Fibroblast of skin of right biceps (primary cell): ENCODE measurements around the gene SLC25A51.
"Not testable (repeated sequence)": the region's sequence is repeated elsewhere in the genome, so short reads cannot be mapped to it uniquely, and the experiment has no call there.

ENCODE experiments used
- DNase-seq: peaks from one replicate; pipeline ENCODE4 v3.0.0-alpha.2; 2013

SLC25A51 gene

GRCh38 chr9:37902131-37902530, 1.8 kb downstream of the SLC25A51 start:
- no peak for DNase-seq

GRCh38 chr9:37899041-37899440, 4.9 kb downstream of the SLC25A51 start:
- peak; percentile 54 for DNase-seq

GRCh38 chr9:37897665-37898064, 6.3 kb downstream of the SLC25A51 start:
- peak; percentile 19 for DNase-seq

GRCh38 chr9:37892063-37892462, 11.9 kb downstream of the SLC25A51 start:
- DNase-seq: no peak

DNA sequence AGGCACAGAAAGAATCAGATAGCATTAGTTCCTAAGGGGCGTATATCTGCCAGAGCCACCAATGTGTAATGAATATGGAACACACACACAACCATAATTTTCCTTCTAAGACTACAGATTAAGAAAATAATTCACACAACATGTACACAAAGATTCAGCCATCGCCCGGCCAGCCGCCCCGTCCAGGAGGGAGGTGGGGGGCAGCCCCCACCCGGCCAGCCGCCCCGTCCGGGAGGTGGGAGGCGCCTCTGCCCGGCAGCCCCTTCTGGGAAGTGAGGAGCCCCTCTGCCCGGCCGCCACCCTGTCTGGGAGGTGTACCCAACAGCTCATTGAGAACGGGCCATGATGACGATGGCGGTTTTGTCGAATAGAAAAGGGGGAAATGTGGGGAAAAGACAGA, 12.9 kb downstream of the SLC25A51 start:
- not testable (repeated sequence) for DNase-seq

DNA sequence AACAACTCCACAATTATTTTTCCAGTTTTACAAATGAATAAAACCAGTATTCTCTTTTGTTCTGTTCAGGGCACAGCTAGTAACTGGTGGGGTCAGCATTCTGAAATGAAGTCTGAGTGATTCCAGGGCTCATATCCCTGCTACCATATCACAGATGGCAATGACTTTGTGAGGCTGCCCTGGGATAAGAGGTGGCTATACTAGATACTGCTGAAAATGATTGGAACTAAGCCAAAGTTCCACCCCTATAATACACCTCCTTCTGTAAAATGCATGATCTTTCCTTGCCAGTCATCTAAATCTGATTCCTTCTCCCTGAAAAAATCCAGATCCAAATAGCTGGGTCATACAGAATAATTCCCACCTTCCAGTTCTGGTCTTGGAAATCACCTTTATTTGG, 14.4 kb downstream of the SLC25A51 start:
- no peak for DNase-seq

DNA sequence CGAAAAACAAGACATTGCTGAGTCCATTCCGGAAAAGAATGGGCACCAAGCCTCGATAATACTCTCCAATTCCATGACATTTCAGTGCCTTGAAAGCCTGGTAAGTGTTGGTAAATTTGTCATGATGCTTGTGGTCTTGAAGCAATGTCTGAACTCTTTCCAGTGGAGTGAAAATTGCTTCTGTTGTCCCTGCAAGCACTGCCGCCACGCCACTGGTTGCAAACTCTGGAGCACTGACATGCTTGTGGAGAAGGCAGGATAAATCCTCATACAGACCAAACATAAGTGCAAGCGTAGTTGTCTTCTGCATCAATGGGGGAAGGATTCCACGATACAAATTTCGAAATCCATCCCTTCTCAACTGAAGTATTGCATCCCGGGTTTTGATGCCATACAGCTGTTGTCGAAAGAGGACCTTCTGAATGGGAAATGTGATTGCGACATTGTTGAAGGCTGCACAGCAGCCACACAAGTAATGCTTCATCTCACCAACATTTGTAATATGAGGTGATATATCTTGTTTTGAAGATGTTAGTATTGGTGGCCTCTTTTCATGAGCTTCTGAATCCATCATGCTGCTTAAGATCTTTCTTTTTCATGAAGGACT, 15.8 kb downstream of the SLC25A51 start:
- not testable (repeated sequence) for DNase-seq

DNA sequence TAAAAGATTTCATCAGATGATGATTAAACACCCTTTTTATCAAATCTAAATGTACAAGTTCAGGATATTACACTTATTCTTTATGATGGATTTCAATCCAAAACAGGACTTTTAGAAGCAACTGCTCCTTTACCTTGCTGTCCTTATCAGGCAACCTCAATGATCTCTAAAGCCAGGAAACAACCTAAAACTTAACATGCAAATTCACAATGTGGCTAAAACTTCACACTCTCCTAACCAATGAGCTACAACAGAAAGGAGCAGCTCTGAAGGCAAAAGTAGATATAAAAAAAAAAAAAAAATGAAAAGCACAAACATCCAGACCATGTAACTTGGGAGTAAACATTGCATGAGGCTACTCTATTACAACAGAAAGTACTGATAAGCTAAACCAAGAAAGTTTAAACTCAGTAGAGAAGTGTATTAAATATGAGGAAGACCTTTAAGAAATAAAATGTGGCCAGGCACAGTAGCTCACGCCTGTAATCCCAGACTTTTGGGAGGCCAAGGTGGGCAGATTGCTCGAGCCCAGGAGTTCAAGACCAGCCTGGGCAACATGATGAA, 22.9 kb downstream of the SLC25A51 start:
- no peak for DNase-seq

DNA sequence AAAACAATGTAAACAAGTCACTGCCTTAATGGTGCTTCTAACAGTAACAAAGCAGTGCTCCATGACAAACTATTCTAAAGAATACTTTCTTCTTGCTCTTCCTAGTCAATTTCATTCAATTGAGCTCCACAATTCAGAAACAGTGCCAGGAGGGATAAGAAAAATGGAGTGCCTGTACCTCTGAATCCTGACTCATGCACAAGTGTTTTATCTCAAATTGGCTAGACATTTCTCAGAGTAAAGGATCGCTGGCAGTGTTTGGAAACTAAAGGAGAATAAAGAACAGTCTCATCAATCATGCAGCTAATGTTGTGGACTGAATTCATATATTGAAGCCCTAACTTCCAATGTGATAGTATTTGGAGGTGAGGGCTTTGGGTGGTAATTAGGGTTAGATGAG, 27.6 kb downstream of the SLC25A51 start:
- no peak for DNase-seq

DNA sequence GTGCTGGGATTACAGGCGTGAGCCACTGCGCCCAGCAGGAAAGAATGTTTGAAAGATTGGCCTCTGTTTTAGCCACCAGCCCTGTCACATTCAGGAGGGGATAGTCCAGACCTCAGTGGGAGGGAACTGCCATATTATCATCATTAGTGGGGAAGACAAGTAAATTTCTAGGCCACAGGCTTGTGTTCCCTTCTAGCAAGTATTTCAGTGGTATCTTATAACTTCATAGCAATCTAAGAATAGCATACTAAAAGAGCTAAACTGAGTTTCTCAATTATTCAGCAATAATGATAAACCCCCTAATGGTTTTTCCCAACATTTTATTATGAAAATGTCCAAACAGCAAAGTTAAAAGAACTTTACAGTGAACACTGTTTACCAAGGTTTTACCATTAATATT, 30.0 kb downstream of the SLC25A51 start:
- no peak for DNase-seq

- DNase-seq: no peak
These were observed 33.1 kb downstream of the SLC25A51 start for GRCh38 chr9:37870799-37871176.

DNA sequence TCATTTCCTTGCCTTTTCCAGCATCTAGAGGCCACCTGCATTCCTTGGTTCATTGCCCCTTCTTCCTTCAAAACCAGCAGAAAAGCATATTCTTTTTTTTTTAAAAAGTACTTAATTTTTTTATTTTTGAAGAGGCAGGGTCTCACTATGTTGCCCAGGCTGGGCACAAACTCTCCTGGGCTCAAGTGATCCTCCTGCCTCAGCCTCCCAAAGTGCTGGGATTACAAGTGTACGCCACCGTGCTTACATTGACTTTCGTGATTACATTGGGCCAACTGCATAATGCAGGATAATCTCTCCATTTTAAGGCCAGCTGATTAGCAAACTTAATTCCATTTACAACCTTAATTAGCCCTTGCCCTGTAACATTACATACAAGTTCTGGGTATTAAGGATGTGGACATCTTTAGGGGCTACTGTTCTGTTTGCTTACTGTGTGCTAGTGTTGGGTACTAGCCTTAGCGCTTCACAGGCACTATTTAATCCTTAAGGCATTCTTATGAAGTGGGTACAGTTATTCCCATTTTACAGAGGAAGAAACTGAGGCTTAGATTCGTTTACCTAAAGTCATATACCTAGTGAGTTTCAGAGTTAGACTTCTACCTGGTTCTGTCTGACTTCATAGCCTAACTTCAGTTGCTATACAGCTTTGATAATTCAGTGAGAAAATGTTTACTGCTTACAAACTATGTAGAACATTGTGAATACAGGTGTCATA, 33.7 kb downstream of the SLC25A51 start:
- no peak for DNase-seq

DNA sequence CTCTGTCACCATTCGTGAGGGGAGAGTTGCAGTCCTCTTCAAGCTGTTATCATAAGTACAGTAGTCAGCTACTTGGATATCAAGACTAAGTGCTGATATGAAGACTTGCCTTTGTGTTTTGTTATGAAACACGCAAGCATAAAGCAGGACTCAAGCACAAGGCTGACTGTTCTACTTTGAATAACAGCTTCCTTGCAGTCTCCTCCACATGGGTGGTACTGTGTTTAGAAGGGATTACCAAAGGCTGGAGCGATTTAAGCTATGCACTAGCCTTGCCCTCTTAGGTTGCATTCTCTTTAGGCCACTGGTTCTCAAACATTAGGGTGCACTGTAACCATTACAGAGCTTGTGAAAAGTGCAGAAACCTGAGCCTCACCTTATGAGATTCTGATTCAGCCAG, 41.4 kb downstream of the SLC25A51 start:
- no peak for DNase-seq

DNA sequence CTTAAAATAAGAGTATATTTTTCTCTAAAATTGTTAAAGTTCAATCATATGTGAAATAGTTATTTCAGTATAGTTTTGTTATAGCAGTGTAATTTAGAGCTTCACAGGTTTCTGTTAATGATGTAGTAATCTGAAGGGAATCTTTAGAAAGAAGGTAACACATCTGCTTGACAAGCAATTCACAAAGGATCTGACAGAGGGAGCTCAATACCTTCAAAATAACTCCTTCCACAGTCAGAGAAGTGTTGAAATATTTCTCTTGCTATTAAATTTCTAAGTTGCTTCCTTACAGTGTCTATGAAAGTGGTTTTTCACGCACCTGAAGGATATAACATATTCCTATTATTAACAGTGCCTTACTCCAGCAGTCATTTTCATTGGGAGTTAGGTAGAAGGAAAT, 44.9 kb downstream of the SLC25A51 start:
- no peak for DNase-seq

DNA sequence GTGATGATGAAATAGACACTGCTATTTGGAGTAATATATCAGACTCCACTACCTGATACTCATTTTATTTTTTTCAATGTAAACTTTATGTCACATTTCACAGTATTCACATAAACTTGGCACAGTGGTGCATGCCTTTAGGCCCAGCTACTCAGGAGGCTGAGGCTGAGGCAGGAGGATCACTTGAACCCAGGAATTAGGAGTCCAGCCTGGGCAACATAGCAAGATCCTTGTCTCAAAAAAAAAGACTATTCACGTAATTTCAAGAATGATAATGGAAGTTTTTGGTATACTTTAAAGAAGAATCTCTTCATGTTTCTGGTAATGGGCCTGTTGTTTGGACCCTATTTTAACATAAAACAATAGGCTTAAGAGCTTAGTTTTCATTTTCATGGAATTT, 47.4 kb downstream of the SLC25A51 start:
- DNase-seq: no peak

- no peak for DNase-seq
These were observed 51.7 kb downstream of the SLC25A51 start for GRCh38 chr9:37852222-37852621.

DNA sequence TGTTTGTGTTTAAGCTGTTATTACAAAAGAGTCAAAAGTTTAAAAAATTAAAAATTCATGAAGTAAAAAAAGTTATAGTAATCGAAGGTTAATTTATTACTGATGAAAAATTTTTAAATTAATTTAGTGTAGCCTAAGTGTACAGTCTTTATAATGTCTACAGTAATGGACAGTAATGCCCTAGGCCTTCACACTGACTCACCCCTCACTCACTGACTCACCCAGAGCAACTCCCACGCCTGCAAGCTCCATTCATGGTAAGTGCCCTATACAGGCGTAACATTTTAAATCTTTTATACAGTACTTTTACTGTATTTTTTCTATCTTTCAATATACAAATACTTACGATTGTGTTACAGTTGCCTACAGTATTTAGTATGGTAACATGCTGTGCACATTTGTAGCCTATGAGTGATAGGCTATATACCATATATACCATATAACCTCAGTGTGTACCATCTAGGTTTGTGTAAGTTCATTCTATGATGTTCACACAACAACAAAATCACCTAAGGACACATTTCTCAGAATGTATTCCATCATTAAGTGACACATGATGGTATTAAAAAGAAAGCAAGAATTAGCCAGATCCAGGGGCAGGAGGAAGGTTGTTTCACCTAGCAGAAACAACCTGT, 63.2 kb downstream of the SLC25A51 start:
- peak; percentile 75 for DNase-seq

- peak; percentile 8 for DNase-seq
These were observed 64.1 kb downstream of the SLC25A51 start for GRCh38 chr9:37839496-37840461.
